DND-41 (cell line): ENCODE results near the gene SRRM5.

Experiments used
- ATAC-seq: fragments of 200-7000 bp; cut with Tn5 transposase; 3 replicates; pipeline ENCODE4 v1.9.1; 2021; ENCODE audit warnings: low read depth; ENCODE audit not compliant: insufficient read depth
- DNase-seq: peaks from one replicate; pipeline ENCODE4 v3.0.0-alpha.2; 2020
- H2AFZ ChIP-seq: 2 replicates; pipeline ENCODE4 v1.6.0; 2012; ENCODE audit warnings: low read depth, low read length
- H3K27ac ChIP-seq: 2 replicates; pipeline ENCODE4 v1.5.1; 2012; ENCODE audit warnings: low read length, inconsistent platforms
- H3K27me3 ChIP-seq: fragments of 200-600 bp; sonication (generic); 2 replicates; pipeline ENCODE4 v1.6.0; 2012; ENCODE audit warnings: low read length, mild to moderate bottlenecking, inconsistent platforms; ENCODE audit not compliant: insufficient read depth, poor library complexity
- H3K36me3 ChIP-seq: 2 replicates; pipeline ENCODE4 v1.5.1; 2012; ENCODE audit warnings: low read length, inconsistent platforms; ENCODE audit not compliant: insufficient read depth
- H3K4me1 ChIP-seq: 2 replicates; pipeline ENCODE4 v1.5.1; 2012; ENCODE audit warnings: mild to moderate bottlenecking, low read length; ENCODE audit not compliant: insufficient read depth
- H3K4me2 ChIP-seq: 2 replicates; pipeline ENCODE4 v1.6.0; 2012; ENCODE audit warnings: mild to moderate bottlenecking, moderate library complexity, low read length, inconsistent platforms; ENCODE audit not compliant: insufficient read depth
- H3K4me3 ChIP-seq, 2 experiments: fragments of 200-600 bp in 1 of 2; shearing (Covaris generic) in 1 of 2; 2 replicates each; pipeline ENCODE4 v1.5.1; 2012 to 2016; ENCODE audit warnings: inconsistent platforms in 2 of 2, low read length in 2 of 2, mild to moderate bottlenecking in 2 of 2, low read depth in 1 of 2, moderate library complexity in 1 of 2
- H3K79me2 ChIP-seq: 2 replicates; pipeline ENCODE4 v1.6.0; 2012; ENCODE audit warnings: low read length, inconsistent platforms; ENCODE audit not compliant: insufficient read depth
- H3K9ac ChIP-seq: 2 replicates; pipeline ENCODE4 v1.6.0; 2012; ENCODE audit warnings: low read depth, mild to moderate bottlenecking, inconsistent platforms, low read length, moderate library complexity
- H3K9me3 ChIP-seq: 2 replicates; pipeline ENCODE4 v1.5.1; 2012; ENCODE audit warnings: low read length, moderate library complexity, mild to moderate bottlenecking, inconsistent platforms; ENCODE audit not compliant: insufficient read depth, severe bottlenecking
- H4K20me1 ChIP-seq: 2 replicates; pipeline ENCODE4 v1.6.0; 2012; ENCODE audit warnings: low read length; ENCODE audit not compliant: insufficient read depth
- EZH2 ChIP-seq: IDR thresholded peaks from 3 replicates; pipeline ENCODE4 v1.6.1; 2012; ENCODE audit warnings: borderline replicate concordance, low read depth, mild to moderate bottlenecking, moderate library complexity, low read length, inconsistent platforms; ENCODE audit not compliant: severe bottlenecking
- TF ChIP-seq, protein P1 (sequence below): IDR thresholded peaks from 2 replicates; pipeline ENCODE4 v1.5.1; 2012; ENCODE audit warnings: borderline replicate concordance, low read length, moderate library complexity, mild to moderate bottlenecking; ENCODE audit not compliant: poor library complexity, severe bottlenecking; ENCODE audit errors: extremely low read depth

Gene SRRM5

DNA sequence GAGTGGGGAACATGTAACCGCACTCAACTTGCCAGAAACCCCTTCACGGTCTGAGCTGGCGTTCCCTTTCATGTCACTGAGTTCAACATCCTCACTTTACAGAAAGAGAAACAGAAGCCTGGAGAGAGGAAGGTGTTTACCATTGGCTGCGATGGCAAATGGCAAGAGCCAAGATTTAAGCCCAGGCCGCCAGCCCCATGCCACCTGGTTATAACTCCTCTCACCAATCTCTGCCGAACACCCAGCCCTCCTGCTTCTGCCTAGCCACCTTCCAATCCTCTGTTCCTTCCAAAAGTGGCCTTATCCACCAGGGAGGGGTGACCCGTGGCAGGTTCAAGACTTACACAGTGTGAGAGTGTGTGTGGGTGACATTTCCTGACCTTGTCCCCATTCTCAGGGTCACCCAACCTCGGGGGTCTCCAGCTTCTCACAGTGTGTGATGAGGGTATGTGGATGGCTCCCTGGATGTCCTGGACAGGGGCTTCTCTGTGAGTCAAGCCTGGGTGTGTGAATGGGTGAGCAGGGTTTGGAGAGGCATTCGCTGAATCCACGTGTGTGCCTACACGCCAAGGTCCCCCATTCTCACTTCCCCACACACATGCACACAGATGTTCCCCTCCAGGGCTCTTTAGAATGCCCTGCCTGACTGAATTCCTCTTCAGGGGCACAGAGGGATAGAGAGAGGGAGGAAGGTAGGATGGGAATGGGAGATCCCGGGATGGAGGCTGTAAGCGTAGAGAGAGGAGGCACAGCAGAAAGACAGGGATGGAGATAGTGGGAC is 26.5 kb downstream of the SRRM5 start:
- no peak for ATAC-seq
- Histone ChIP-seq H4K20me1 (peaks cover 5% of the 10 kb centered on the region; the same call in 1 of the 2 replicates), H3K79me2 (no peaks in the 10 kb centered on the region), H3K4me2 (peak overlapping the region; percentile 87), H3K4me3 (0 out of 4 replicates have a peak overlapping the region, but pooled peaks of 1 of the 2 experiments have one; percentile 57), H3K27ac (no peak overlapping the region), H3K27me3 (peaks cover 22% of the 10 kb centered on the region), H3K9me3 (no peaks in the 10 kb centered on the region), H3K36me3 (no peaks in the 10 kb centered on the region), H3K9ac (peak overlapping the region; percentile 55; the same call in 1 of the 2 replicates), H3K4me1 (peaks cover 20% of the 10 kb centered on the region), H2AFZ (no peak overlapping the region; the same call in 1 of the 2 replicates)
- DNase-seq = no peak
- no peak for TF ChIP-seq EZH2
- TF ChIP-seq, protein P1, sequence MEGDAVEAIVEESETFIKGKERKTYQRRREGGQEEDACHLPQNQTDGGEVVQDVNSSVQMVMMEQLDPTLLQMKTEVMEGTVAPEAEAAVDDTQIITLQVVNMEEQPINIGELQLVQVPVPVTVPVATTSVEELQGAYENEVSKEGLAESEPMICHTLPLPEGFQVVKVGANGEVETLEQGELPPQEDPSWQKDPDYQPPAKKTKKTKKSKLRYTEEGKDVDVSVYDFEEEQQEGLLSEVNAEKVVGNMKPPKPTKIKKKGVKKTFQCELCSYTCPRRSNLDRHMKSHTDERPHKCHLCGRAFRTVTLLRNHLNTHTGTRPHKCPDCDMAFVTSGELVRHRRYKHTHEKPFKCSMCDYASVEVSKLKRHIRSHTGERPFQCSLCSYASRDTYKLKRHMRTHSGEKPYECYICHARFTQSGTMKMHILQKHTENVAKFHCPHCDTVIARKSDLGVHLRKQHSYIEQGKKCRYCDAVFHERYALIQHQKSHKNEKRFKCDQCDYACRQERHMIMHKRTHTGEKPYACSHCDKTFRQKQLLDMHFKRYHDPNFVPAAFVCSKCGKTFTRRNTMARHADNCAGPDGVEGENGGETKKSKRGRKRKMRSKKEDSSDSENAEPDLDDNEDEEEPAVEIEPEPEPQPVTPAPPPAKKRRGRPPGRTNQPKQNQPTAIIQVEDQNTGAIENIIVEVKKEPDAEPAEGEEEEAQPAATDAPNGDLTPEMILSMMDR = no peak

DNA sequence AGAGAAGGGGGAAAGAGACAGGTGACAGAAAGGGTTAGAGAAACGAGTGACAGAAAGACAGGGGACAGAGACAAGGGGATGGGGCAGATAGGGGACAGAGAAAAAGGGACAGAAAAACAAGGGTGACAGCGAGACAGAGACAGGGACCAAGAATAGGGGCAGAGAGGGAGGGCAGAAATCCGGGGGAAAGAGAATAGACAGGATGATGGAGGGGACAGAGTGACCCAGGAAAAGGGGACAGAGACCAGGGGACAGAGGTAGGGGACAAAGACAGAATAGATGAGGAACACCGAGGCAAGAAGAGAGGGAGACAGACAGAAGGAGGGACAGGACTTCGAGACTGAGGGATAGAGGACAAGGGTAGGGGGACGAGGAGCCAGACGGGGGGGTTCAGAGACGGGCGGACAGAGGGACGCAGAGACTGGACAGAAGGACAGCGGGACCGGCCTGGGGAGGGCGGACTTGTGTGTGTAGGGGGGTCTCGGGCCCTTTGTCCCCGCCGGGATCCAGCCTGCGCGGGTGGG is 27.2 kb downstream of the SRRM5 start:
- Histone ChIP-seq H3K79me2 (no peaks in the 10 kb centered on the region), H3K4me3 (peak overlapping the region; percentile 20 to 57; a peak in 3 of 4 replicates), H3K27me3 (peaks cover 22% of the 10 kb centered on the region), H2AFZ (peak overlapping the region; percentile 44), H3K9ac (peak overlapping the region; percentile 55; the same call in 1 of the 2 replicates), H3K4me2 (peak overlapping the region; percentile 87), H3K4me1 (peaks cover 20% of the 10 kb centered on the region), H3K36me3 (no peaks in the 10 kb centered on the region), H3K9me3 (no peaks in the 10 kb centered on the region), H3K27ac (no peak overlapping the region), H4K20me1 (peaks cover 5% of the 10 kb centered on the region; the same call in 1 of the 2 replicates)
- TF ChIP-seq EZH2 = no peak
- TF ChIP-seq, protein P1 = no peak
- no peak for DNase-seq
- no peak for ATAC-seq

DNA sequence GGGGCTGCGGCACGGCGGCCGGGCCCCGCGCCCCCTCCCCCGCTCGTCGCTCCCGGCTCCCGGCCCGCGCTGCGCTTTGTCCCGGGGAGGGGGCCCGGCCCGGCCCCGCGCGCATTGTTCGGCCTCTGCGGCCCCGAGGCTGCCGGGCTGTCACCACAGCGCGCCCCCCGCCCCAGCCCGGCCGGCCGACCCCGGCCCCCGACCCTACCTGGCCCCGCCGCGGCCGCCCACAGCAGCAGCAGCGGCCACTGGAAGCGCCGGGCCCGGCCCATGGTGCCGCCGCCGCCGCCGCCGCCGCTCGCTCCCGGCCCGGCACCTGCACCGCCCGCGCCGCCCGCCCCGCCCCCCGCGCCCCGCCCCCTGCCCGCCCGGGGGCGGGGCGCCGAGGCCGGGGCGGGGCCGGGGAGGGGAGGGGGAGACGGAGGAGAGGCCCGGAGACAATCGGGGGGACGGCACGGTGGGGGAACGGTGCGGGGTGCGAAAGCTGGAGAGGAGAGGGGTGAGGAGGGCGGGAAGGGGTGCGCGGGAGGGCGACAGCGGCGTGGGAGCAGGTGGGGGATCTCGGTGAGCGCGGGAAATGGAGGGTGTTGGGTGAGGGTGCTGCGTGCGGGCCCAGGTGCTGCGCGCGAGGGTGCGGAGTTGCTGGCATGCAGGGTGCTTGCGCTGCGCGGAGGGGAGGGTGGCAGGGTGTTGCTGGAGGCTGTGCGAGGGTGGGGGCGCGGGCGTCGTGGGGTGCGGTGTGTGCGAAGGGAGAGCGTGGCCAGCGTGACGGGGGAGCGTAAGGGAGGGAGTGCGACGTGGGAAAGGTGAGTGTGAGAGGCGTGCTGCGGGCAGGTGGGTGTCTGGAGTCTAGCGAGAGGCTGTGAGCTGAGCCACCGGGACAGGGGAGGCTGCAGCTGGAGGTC is 27.9 kb downstream of the SRRM5 start, which contains the start of gene CADM4:
Gene CADM4 (minus strand): TSS at position 332 of the 905 bp plus-strand sequence. CDS start 60 bp downstream, at position 272.
- Histone ChIP-seq H3K36me3 (no peaks in the 10 kb centered on the region), H3K4me1 (peaks cover 20% of the 10 kb centered on the region), H4K20me1 (peaks cover 5% of the 10 kb centered on the region; the same call in 1 of the 2 replicates), H3K9me3 (no peaks in the 10 kb centered on the region), H3K4me3 (peak within 1 kb of the TSS; percentile 20 to 59; a peak in 3 of 4 replicates), H3K79me2 (no peaks in the 10 kb centered on the region), H3K9ac (peak within 1 kb of the TSS; percentile 55), H3K27ac (no peak within 1 kb of the TSS), H2AFZ (peak within 1 kb of the TSS; percentile 66), H3K4me2 (peak within 1 kb of the TSS; percentile 87), H3K27me3 (peaks cover 22% of the 10 kb centered on the region)
- TF ChIP-seq, protein P1 = no peak
- TF ChIP-seq EZH2 = no peak
- ATAC-seq = peak; percentile 76
- DNase-seq = peak; percentile 56
